ENCODE data around the gene RRM2.

- TF ChIP-seq CTCF (conservative IDR thresholded peaks at IDR 0.05; ENCODE audit: low read depth in 2 of 2) (no peak), POLR2AphosphoS5 (IDR thresholded peaks at IDR 0.05; ENCODE audit: low read depth) (no peak), EZH2 (IDR thresholded peaks at IDR 0.05; ENCODE audit: low read depth, unreplicated experiment) (no peak), ZNF331 (CRISPR knock-in tag; IDR thresholded peaks at IDR 0.05; ENCODE audit: low read depth) (no peak), ETS1 (IDR thresholded peaks at IDR 0.05) (no peak)
- TF ChIP-seq, protein P1, sequence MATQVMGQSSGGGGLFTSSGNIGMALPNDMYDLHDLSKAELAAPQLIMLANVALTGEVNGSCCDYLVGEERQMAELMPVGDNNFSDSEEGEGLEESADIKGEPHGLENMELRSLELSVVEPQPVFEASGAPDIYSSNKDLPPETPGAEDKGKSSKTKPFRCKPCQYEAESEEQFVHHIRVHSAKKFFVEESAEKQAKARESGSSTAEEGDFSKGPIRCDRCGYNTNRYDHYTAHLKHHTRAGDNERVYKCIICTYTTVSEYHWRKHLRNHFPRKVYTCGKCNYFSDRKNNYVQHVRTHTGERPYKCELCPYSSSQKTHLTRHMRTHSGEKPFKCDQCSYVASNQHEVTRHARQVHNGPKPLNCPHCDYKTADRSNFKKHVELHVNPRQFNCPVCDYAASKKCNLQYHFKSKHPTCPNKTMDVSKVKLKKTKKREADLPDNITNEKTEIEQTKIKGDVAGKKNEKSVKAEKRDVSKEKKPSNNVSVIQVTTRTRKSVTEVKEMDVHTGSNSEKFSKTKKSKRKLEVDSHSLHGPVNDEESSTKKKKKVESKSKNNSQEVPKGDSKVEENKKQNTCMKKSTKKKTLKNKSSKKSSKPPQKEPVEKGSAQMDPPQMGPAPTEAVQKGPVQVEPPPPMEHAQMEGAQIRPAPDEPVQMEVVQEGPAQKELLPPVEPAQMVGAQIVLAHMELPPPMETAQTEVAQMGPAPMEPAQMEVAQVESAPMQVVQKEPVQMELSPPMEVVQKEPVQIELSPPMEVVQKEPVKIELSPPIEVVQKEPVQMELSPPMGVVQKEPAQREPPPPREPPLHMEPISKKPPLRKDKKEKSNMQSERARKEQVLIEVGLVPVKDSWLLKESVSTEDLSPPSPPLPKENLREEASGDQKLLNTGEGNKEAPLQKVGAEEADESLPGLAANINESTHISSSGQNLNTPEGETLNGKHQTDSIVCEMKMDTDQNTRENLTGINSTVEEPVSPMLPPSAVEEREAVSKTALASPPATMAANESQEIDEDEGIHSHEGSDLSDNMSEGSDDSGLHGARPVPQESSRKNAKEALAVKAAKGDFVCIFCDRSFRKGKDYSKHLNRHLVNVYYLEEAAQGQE (IDR thresholded peaks at IDR 0.05; ENCODE audit: unreplicated experiment) = no peak
- TF ChIP-seq, protein P2, sequence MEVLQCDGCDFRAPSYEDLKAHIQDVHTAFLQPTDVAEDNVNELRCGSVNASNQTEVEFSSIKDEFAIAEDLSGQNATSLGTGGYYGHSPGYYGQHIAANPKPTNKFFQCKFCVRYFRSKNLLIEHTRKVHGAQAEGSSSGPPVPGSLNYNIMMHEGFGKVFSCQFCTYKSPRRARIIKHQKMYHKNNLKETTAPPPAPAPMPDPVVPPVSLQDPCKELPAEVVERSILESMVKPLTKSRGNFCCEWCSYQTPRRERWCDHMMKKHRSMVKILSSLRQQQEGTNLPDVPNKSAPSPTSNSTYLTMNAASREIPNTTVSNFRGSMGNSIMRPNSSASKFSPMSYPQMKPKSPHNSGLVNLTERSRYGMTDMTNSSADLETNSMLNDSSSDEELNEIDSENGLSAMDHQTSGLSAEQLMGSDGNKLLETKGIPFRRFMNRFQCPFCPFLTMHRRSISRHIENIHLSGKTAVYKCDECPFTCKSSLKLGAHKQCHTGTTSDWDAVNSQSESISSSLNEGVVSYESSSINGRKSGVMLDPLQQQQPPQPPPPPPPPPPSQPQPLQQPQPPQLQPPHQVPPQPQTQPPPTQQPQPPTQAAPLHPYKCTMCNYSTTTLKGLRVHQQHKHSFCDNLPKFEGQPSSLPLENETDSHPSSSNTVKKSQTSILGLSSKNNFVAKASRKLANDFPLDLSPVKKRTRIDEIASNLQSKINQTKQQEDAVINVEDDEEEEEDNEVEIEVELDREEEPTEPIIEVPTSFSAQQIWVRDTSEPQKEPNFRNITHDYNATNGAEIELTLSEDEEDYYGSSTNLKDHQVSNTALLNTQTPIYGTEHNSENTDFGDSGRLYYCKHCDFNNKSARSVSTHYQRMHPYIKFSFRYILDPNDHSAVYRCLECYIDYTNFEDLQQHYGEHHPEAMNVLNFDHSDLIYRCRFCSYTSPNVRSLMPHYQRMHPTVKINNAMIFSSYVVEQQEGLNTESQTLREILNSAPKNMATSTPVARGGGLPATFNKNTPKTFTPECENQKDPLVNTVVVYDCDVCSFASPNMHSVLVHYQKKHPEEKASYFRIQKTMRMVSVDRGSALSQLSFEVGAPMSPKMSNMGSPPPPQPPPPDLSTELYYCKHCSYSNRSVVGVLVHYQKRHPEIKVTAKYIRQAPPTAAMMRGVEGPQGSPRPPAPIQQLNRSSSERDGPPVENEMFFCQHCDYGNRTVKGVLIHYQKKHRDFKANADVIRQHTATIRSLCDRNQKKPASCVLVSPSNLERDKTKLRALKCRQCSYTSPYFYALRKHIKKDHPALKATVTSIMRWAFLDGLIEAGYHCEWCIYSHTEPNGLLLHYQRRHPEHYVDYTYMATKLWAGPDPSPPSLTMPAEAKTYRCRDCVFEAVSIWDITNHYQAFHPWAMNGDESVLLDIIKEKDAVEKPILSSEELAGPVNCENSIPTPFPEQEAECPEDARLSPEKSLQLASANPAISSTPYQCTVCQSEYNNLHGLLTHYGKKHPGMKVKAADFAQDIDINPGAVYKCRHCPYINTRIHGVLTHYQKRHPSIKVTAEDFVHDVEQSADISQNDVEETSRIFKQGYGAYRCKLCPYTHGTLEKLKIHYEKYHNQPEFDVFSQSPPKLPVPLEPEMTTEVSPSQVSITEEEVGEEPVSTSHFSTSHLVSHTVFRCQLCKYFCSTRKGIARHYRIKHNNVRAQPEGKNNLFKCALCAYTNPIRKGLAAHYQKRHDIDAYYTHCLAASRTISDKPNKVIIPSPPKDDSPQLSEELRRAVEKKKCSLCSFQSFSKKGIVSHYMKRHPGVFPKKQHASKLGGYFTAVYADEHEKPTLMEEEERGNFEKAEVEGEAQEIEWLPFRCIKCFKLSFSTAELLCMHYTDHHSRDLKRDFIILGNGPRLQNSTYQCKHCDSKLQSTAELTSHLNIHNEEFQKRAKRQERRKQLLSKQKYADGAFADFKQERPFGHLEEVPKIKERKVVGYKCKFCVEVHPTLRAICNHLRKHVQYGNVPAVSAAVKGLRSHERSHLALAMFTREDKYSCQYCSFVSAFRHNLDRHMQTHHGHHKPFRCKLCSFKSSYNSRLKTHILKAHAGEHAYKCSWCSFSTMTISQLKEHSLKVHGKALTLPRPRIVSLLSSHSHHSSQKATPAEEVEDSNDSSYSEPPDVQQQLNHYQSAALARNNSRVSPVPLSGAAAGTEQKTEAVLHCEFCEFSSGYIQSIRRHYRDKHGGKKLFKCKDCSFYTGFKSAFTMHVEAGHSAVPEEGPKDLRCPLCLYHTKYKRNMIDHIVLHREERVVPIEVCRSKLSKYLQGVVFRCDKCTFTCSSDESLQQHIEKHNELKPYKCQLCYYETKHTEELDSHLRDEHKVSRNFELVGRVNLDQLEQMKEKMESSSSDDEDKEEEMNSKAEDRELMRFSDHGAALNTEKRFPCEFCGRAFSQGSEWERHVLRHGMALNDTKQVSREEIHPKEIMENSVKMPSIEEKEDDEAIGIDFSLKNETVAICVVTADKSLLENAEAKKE (CRISPR knock-in tag; IDR thresholded peaks at IDR 0.05) = no peak
These were observed 43.5 kb downstream of the RRM2 start for GRCh38 chr2:10165861-10166675.
